Measurements from ENCODE around the gene MRPL36. TPM values are rescaled to one million over a fixed set of nuclear protein-coding genes. Genes with fewer than 3 reads are reported as not detected.

The MRPL36 gene
- total RNA-seq, 1 donor from 2014 or later = 21.4 TPM

DNA sequence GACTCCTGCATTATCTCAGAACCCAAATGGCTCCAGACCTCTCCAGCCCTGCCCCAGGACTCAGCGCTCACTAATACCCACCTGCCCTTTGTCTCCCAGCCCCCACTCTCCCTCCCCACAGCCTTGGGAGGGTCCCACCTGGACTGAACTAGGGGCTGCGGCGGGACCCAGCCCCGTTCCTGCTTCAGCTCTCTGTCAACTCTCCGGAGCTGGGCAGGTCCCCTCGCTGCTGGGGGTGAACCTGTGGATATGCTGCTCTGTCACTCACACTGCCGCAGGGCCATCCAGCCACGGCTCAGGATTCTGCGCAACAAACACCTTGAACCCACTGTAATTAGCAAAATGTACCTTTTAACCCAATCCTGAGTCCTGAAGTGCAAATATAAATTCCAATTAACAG is 38.4 kb upstream of the MRPL36 start:
- no peak for DNase-seq (ENCODE audit: low spot score in 2 of 2)
- TF ChIP-seq, protein P1, sequence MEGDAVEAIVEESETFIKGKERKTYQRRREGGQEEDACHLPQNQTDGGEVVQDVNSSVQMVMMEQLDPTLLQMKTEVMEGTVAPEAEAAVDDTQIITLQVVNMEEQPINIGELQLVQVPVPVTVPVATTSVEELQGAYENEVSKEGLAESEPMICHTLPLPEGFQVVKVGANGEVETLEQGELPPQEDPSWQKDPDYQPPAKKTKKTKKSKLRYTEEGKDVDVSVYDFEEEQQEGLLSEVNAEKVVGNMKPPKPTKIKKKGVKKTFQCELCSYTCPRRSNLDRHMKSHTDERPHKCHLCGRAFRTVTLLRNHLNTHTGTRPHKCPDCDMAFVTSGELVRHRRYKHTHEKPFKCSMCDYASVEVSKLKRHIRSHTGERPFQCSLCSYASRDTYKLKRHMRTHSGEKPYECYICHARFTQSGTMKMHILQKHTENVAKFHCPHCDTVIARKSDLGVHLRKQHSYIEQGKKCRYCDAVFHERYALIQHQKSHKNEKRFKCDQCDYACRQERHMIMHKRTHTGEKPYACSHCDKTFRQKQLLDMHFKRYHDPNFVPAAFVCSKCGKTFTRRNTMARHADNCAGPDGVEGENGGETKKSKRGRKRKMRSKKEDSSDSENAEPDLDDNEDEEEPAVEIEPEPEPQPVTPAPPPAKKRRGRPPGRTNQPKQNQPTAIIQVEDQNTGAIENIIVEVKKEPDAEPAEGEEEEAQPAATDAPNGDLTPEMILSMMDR (IDR thresholded peaks at IDR 0.05) = no peak
- Histone ChIP-seq H3K36me3 (no peaks in the 10 kb centered on the region), H3K9me3 (no peaks in the 10 kb centered on the region), H3K27ac (no peak overlapping the region), H3K27me3 (no peaks in the 10 kb centered on the region), H3K4me3 (no peak overlapping the region), H3K4me1 (no peaks in the 10 kb centered on the region)
- intact Hi-C loops (cut with DNase I) = no loop called here

DNA sequence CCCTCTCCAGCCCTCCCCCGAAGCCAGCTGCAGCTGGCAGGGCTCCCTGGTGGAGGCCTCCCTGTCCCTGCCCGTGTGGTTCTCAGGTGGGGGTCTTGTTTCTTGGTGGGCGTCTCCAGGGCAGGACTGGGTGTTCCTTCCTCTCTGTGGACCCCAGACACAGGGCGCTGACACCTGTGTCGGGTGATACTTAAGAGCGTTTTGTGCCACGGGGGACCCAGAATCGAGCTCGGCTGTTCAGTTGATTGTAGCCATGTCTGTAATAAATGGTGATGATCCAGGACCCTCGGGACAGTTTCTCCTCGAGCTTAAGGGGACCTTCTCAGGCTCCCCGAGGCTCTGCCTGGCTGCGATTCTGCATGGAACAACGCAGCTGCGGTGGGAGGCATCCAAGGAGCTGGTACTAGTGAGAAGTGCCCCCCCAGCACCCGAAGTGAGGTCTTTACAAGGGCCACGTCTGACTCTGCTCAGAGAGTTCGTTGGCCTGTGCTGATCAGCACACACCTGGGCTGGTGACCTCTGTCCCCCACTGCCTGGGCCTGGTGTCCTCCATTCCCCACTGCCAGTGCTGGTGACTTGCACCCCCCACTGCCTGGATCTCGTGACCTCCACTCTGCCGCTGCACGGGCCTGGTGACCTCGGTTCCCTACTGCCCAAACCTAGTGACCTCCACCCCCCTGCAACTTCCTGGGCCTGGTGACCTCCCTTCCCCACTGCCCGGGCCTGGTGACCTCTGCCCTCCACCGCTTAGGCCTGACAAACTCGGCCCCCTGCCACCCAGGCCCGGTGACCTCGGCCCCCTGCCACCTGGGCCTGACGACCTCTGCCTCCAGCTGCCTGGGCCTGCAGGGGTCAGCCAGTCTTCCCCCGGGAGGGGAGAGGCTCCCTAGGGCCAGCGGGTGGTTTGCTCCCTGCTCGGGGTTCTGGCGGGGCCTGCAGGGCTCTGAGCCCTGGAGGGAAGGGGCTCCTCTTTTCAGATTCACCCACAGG is 37.5 kb upstream of the MRPL36 start:
- Histone ChIP-seq H3K9me3 (no peaks in the 10 kb centered on the region), H3K27me3 (no peaks in the 10 kb centered on the region), H3K4me3 (no peak overlapping the region), H3K27ac (no peak overlapping the region), H3K36me3 (no peaks in the 10 kb centered on the region), H3K4me1 (no peaks in the 10 kb centered on the region)
- DNase-seq (ENCODE audit: low spot score in 2 of 2) = no peak
- TF ChIP-seq, protein P1 (IDR thresholded peaks at IDR 0.05) = no peak
- intact Hi-C loops (cut with DNase I) = no loop called here

DNA sequence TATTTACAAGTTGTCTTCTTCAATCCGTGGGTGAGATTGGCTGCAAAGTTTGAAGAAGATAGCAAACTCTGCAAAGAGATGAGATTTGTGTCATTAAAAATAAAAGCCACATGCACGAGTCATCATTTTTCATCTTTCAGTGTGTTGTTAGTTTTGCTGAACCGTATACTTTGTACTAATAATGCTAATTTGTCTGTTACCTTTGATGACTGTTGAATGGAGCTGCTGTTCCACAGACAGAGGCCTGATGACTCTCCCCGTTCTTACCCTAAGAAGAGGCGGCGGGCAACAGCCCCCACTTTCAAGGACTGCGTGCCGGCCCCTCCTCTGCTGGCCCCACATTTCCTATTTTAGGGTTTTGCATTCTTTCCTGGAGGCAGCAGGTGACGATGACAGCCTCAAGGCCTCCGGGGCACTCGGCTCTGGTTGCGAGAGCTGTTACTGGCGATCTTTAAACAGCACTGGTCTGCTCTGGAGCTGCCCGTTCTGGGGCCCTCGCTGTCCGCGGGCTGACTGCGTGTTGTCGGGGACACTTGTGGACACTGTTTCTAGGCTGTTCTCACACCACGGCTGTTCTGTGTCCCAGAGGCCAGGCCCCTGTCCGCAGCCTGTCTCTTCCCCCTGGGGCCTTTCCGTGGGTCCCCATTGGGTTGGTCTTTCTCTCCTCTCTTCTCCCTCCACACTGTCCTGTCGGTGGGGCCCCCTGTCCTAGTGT is 36.7 kb upstream of the MRPL36 start:
- TF ChIP-seq, protein P1 (IDR thresholded peaks at IDR 0.05) = no peak
- H3K4me1 ChIP-seq = no peaks in the 10 kb centered on the region
- intact Hi-C loops (cut with DNase I) = no loop called here
- H3K4me3 ChIP-seq = no peak overlapping the region
- no peaks in the 10 kb centered on the region for H3K27me3 ChIP-seq
- H3K36me3 ChIP-seq = no peaks in the 10 kb centered on the region
- no peak overlapping the region for H3K27ac ChIP-seq
- no peak for DNase-seq (ENCODE audit: low spot score in 2 of 2)
- no peaks in the 10 kb centered on the region for H3K9me3 ChIP-seq

DNA sequence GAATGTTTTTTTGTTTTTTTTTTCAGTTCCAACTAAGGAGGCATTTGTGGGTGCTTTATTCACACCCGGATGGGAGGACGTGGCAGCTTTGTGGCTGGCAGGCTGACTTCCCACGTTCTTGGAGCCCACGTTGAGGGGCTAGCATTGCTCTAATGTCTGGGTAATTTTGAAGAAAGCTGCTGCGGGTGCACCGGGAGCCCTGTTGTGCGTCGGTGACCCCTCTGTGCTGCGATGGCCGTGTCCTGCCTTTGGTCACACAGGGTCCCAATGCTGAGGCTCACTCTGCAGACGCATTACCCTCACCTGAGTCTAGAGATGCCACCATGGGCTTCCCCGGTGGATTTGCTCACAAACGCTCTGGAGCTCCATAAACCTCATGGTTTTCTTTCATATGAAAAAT is 35.8 kb upstream of the MRPL36 start:
- intact Hi-C loops (cut with DNase I) = no loop called here
- H3K27ac ChIP-seq = no peak overlapping the region
- H3K27me3 ChIP-seq = no peaks in the 10 kb centered on the region

DNA sequence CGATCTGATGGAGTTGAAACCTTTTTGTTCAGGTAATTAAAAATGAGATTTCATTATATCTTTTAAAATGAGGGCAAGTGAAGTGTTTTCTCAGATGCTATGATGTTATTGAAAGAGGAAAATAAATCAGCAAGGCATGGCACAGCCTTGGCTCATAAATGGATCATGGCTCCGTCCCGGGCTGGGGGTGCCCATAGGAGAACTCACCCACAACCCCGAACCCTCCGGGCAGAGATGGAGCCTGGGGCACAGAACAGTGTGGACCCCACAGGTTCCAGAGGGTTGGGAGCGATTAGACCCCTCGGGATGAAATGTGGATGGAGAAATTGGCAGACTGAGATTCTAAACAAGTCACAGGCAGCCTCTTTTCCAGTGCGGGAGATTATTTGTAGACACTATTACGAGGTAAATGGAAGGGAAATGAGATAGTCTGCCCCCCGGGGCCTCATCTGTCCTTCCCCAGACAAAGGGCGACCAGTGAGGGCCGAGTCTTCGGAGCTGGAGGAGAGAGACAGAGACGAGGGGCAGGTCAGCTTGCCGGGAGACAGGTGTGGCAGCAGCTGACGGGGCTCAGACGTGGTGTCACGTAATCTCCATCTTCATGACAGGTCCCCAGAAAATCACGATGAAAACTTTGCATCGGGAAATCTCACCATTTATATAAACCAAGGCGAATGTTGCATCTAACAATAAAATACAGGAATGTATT is 35.2 kb upstream of the MRPL36 start:
- H3K27me3 ChIP-seq = no peaks in the 10 kb centered on the region
- H3K9me3 ChIP-seq = no peaks in the 10 kb centered on the region
- H3K36me3 ChIP-seq = no peaks in the 10 kb centered on the region
- DNase-seq (ENCODE audit: low spot score in 2 of 2) = no peak
- no peak overlapping the region for H3K27ac ChIP-seq
- TF ChIP-seq, protein P1 (IDR thresholded peaks at IDR 0.05) = no peak
- intact Hi-C loops (cut with DNase I) = no loop called here
- no peak overlapping the region for H3K4me3 ChIP-seq
- no peaks in the 10 kb centered on the region for H3K4me1 ChIP-seq

More for the DNA sequence above, 35.8 kb upstream of the MRPL36 start:
- DNase-seq (ENCODE audit: low spot score in 2 of 2) = no peak
- Histone ChIP-seq H3K36me3 (no peaks in the 10 kb centered on the region), H3K4me3 (no peak overlapping the region), H3K9me3 (no peaks in the 10 kb centered on the region), H3K4me1 (no peaks in the 10 kb centered on the region)
- TF ChIP-seq, protein P1 (IDR thresholded peaks at IDR 0.05) = no peak

Data from ascending aorta (tissue), 2 donors.